GM11168 (cell line): ENCODE results near the gene FKBP6.
"Not testable (repeated sequence)": the region's sequence is repeated elsewhere in the genome, so short reads cannot be mapped to it uniquely, and the experiment has no call there.

ENCODE experiments used
- in situ Hi-C: fragments of 300-500 bp; cut with MboI; formaldehyde crosslinking; loops from one replicate; pipeline ENCODE4 v1.12.0; 2022; ENCODE audit warnings: low sequenced_read_pairs; ENCODE audit not compliant: unreplicated experiment

The FKBP6 gene

GRCh38 chr7:73353243-73353642 lies 25.3 kb downstream of the FKBP6 start:
- in situ Hi-C loops: no loop called here

GRCh38 chr7:73354196-73354595 lies 26.2 kb downstream of the FKBP6 start:
- in situ Hi-C loops: no loop called here

- in situ Hi-C loops: no loop called here
Observed at GRCh38 chr7:73354821-73355220, 26.9 kb downstream of the FKBP6 start.

- in situ Hi-C loops: no loop called here
Observed at GRCh38 chr7:73356159-73356558, 28.2 kb downstream of the FKBP6 start.

GRCh38 chr7:73358590-73359275 lies 30.8 kb downstream of the FKBP6 start:
- in situ Hi-C loops: no loop called here

GRCh38 chr7:73359306-73359705 lies 31.3 kb downstream of the FKBP6 start:
- in situ Hi-C loops: no loop called here

GRCh38 chr7:73359746-73360375 lies 31.9 kb downstream of the FKBP6 start:
- in situ Hi-C loops: no loop called here

- in situ Hi-C loops: not testable (repeated sequence)
Observed at GRCh38 chr7:73360590-73360989, 32.6 kb downstream of the FKBP6 start.

- in situ Hi-C loops: no loop called here
Observed at GRCh38 chr7:73363225-73364005, 35.5 kb downstream of the FKBP6 start.

GRCh38 chr7:73364006-73364728 lies 36.2 kb downstream of the FKBP6 start:
- in situ Hi-C loops: no loop called here

- in situ Hi-C loops: no loop called here
Observed at GRCh38 chr7:73366127-73366526, 38.2 kb downstream of the FKBP6 start.

- in situ Hi-C loops: no loop called here
Observed at GRCh38 chr7:73366990-73367389, 39.0 kb downstream of the FKBP6 start.

- in situ Hi-C loops: no loop called here
Observed at GRCh38 chr7:73369009-73369408, 41.0 kb downstream of the FKBP6 start.

- in situ Hi-C loops: no loop called here
Observed at GRCh38 chr7:73369622-73370021, 41.7 kb downstream of the FKBP6 start.

GRCh38 chr7:73373741-73374140 lies 45.8 kb downstream of the FKBP6 start:
- in situ Hi-C loops: no loop called here

GRCh38 chr7:73376262-73376661 lies 48.3 kb downstream of the FKBP6 start:
- in situ Hi-C loops: not testable (repeated sequence)

- in situ Hi-C loops: no loop called here
Observed at GRCh38 chr7:73376671-73377412, 48.9 kb downstream of the FKBP6 start.

- in situ Hi-C loops: not testable (repeated sequence)
Observed at GRCh38 chr7:73377413-73378200, 49.6 kb downstream of the FKBP6 start.

GRCh38 chr7:73382934-73383503 lies 55.1 kb downstream of the FKBP6 start:
- in situ Hi-C loops: no loop called here
